Lower leg skin (tissue), 4 donors: ENCODE results near the gene EBF3. TPM values are rescaled to one million over a fixed set of nuclear protein-coding genes. Genes with fewer than 3 reads are reported as not detected.

Experiments used
- DNase-seq, 2 donors: peaks; one replicate each; pipeline ENCODE4 v3.0.0-alpha.2; 2019; ENCODE audit warnings: low spot score in 2 of 2
- H3K4me3 ChIP-seq: fragments of 200-600 bp; sonication (generic); 2 replicates; pipeline ENCODE4 v1.5.1; 2017; ENCODE audit warnings: mild to moderate bottlenecking, low read depth; ENCODE audit not compliant: poor library complexity, severe bottlenecking
- POLR2A ChIP-seq, 2 donors: fragments of 450-650 bp; IDR thresholded peaks; one replicate each; pipeline ENCODE4 v1.6.1; 2016 to 2017; ENCODE audit warnings: antibody characterized with exemption in 2 of 2, mild to moderate bottlenecking in 1 of 2, moderate library complexity in 1 of 2
- WGBS, 2 donors: methylation state at CpG; one replicate each; pipeline ENCODE4 v1.1.5; 2018; 5-methylcytosine and 5-hydroxymethylcytosine counted together
- intact Hi-C: fragments of 100-400 bp; cut with DNase I; formaldehyde crosslinking; loops from one replicate; pipeline ENCODE4 v1.15.0; 2023; ENCODE audit warnings: low total_unique reads
- total RNA-seq, 4 donors: library from RNA; depleted of rRNA; stranded (reverse); fragments of >200 nt; gene quantifications; one replicate each; pipeline ENCODE4 v1.1.0, GENCODE V29; 2016
- TF ChIP-seq, protein P1 (sequence below), 3 donors: fragments of 450-650 bp; IDR thresholded peaks; one replicate each; pipeline ENCODE4 v1.5.1; 2016; ENCODE audit warnings: antibody characterized with exemption in 3 of 3, mild to moderate bottlenecking in 3 of 3, moderate library complexity in 2 of 3

EBF3 gene
- total RNA-seq, 4 donors from 2014 or later = 0.80 to 8.5 (median 2.4) TPM

DNA sequence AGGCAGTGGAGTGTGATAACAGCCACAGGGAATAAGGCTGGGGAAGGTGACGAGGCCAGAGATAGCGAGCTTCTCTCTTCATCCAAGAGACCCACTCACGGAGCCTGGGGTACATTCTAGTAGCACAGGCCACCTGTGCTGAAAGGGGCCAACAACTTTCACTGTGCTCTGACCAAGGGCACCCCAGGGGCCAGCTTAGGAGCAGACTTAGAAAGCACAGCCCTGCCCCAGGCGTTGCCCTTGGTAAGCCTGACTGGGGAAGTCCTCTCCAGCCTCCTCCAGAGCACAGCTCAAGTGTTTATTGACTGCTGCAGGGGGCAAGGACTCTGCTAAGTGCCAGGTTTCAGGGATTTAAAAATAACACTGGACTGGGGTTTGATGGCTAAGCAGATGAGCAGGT lies 44.7 kb downstream of the EBF3 start:
- intact Hi-C loops = no loop called here
- WGBS, 2 donors = 91 to 96% methylated on average over 4 of the region's 4 CpGs
- no peak overlapping the region for H3K4me3 ChIP-seq
- TF ChIP-seq POLR2A (IDR thresholded peaks at IDR 0.05) = no peak
- no peak for DNase-seq

DNA sequence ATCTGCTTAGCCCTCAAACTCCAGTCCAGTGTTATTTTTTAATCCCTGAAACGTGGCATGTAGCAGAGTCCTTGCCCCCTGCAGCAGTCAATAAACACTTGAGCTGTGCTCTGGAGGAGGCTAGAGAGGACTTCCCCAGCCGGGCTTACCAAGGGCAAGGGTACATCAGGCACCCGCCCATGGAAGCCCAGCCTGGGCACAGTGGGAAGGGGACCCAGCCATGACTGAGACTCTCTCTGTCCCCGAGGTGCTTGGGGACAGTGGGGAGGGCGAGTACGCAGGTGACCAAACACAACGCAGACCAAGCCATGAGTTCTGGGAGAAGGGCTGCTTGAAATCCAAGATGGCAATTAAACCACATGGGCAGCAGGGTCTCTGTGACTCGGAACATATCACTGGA lies 45.2 kb downstream of the EBF3 start:
- no peak for TF ChIP-seq POLR2A (IDR thresholded peaks at IDR 0.05)
- TF ChIP-seq, protein P1, sequence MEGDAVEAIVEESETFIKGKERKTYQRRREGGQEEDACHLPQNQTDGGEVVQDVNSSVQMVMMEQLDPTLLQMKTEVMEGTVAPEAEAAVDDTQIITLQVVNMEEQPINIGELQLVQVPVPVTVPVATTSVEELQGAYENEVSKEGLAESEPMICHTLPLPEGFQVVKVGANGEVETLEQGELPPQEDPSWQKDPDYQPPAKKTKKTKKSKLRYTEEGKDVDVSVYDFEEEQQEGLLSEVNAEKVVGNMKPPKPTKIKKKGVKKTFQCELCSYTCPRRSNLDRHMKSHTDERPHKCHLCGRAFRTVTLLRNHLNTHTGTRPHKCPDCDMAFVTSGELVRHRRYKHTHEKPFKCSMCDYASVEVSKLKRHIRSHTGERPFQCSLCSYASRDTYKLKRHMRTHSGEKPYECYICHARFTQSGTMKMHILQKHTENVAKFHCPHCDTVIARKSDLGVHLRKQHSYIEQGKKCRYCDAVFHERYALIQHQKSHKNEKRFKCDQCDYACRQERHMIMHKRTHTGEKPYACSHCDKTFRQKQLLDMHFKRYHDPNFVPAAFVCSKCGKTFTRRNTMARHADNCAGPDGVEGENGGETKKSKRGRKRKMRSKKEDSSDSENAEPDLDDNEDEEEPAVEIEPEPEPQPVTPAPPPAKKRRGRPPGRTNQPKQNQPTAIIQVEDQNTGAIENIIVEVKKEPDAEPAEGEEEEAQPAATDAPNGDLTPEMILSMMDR (IDR thresholded peaks at IDR 0.05) = no peak
- no peak for DNase-seq
- H3K4me3 ChIP-seq = no peak overlapping the region
- WGBS, 2 donors = 87% methylated on average over 8 of the region's 8 CpGs
- intact Hi-C loops = no loop called here

DNA sequence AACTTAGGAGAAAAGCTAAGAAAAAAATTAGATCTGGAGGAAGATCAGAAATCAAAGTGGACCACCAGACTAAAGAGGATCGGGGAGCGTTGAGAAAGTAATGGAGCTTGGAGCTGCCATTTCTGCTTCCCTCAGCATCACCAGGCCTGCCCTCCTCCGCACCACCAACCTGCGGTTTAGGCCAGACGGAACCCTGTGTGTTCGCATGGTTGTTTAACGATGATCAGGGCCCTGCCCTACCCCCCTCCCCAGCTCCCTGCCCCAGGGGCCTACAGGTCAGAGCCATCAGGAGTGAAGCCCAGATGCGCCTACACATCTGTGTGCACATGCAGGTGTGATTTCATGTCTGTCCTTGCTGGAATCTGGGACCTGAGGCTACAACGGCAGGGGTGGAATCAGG lies 45.7 kb downstream of the EBF3 start:
- TF ChIP-seq, protein P1 (IDR thresholded peaks at IDR 0.05) = no peak
- no peak for TF ChIP-seq POLR2A (IDR thresholded peaks at IDR 0.05)
- no peak overlapping the region for H3K4me3 ChIP-seq
- intact Hi-C loops = no loop called here
- WGBS, 2 donors = 85 to 94% methylated on average over 9 of the region's 9 CpGs
- no peak for DNase-seq

DNA sequence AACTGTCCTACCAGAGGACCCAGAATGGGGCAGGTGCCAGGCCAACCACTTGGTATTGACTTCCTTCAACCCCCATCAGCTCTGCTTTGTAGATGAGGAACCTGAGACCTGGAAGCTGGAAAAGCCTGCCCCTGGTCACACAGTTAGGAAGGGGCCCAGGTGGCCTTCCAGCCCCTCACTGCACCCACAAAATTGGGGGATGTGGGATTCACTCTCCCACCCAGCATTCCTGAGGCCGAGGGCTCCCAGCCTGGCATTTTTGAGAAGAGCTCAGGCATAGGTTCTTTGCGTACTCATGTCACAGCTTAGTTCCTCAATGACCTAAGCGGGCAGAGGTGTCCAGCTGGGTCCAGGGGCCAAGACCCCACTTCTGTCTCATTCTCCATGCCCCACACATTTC lies 46.1 kb downstream of the EBF3 start:
- no peak for DNase-seq
- 98 to 100% methylated on average over 3 of the region's 3 CpGs for WGBS, 2 donors
- TF ChIP-seq POLR2A (IDR thresholded peaks at IDR 0.05) = no peak
- TF ChIP-seq, protein P1 (IDR thresholded peaks at IDR 0.05) = no peak
- intact Hi-C loops = no loop called here
- no peak overlapping the region for H3K4me3 ChIP-seq

DNA sequence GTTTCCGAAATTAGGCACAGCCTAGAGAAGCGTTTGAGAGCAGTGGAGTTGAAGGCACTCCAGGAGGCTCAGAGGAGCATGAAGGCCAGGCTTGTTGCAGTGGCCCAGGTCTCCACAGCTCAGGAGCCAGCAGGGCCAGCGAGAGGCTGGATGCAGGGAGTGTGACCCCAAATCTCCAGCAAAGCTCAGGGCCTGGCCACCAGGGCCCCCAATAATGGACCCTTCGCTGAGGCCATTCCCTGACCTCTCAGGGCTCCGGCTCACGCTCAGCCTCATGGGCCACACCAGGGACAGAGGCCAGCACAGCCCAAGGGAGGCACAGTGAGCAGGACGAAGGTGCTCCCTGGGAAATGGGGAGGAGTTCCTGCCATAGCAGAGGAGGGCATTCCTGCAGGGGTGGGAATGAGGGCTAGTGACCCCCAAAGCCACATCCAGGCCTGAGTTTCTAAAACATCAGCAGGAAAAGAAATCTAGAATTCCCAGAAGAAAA lies 47.5 kb downstream of the EBF3 start:
- intact Hi-C loops = no loop called here
- no peak for DNase-seq
- 86 to 88% methylated on average over 7 of the region's 7 CpGs for WGBS, 2 donors
- TF ChIP-seq, protein P1 (IDR thresholded peaks at IDR 0.05) = no peak
- no peak for TF ChIP-seq POLR2A (IDR thresholded peaks at IDR 0.05)
- no peak overlapping the region for H3K4me3 ChIP-seq

DNA sequence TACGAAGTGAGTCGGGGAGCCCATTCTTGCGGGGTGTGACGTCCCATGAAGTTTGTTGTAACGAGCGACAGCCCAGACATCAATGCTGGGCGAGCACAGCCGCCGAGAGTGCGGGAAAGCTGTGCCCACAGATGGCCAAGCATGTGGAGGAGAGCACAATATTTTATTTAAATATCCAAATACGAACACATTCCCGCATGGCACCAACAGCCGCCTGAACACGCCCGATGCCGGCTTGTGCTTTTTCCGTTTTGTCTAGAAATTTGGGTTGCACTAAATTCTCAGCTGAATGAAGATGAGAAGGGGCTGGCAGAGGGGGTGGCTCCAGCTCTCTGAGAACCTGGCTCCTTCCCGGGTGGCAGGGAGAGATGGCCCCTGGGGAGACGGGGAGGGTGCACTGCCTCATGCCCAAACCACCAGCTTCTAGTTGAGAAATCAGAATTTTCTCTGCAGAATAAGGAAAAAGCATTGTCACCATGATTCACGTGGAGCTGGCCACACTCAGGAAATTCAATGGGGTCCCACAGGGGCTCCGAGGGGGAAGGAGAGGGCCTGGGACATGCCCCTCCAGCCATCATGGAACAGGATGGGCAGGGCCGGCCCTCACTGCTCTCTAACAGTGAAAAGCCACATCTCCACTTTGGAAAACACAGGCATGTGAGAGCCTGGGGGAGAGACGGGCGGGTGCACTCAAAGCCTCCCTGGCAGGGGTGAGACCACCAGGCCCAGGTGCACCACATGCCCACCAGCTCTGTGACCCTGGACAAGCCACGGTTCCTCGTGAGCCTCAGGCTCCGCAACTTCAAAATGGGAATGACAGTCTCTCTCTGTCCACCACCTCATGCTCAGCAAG lies 48.3 kb downstream of the EBF3 start:
- no peak overlapping the region for H3K4me3 ChIP-seq
- TF ChIP-seq, protein P1 (IDR thresholded peaks at IDR 0.05) = no peak
- no peak for TF ChIP-seq POLR2A (IDR thresholded peaks at IDR 0.05)
- DNase-seq = no peak
- intact Hi-C loops = no loop called here
- WGBS, 2 donors = 84% methylated on average over 27 of the region's 27 CpGs
